HK-2 (cell line): ENCODE measurements around the gene FAM234A.
"Not testable (repeated sequence)": the region's sequence is repeated elsewhere in the genome, so short reads cannot be mapped to it uniquely, and the experiment has no call there.

Source experiments
- DNase-seq: peaks from one replicate; pipeline ENCODE4 v3.0.0-alpha.2; 2018; ENCODE audit not compliant: unreplicated experiment

FAM234A gene

GRCh38 chr16:234468-235305, at the start of gene FAM234A:
Gene FAM234A, plus strand, starts transcription at chr16:234821. Its CDS starts 19,593 bp downstream, at chr16:254414.
- DNase-seq: peak; percentile 81

GRCh38 chr16:185213-185612, 49.4 kb upstream of the FAM234A start:
- DNase-seq: no peak

- DNase-seq: no peak
Observed at GRCh38 chr16:185691-186090, 48.9 kb upstream of the FAM234A start.

- no peak for DNase-seq
Observed at GRCh38 chr16:187330-187729, 47.3 kb upstream of the FAM234A start.

GRCh38 chr16:188674-189073, 45.9 kb upstream of the FAM234A start:
- DNase-seq: no peak

GRCh38 chr16:189604-190186, 44.9 kb upstream of the FAM234A start:
- no peak for DNase-seq

GRCh38 chr16:191831-192230, 42.8 kb upstream of the FAM234A start:
- DNase-seq: no peak

GRCh38 chr16:192686-193085, 41.9 kb upstream of the FAM234A start:
- DNase-seq: no peak

GRCh38 chr16:193441-193840, 41.2 kb upstream of the FAM234A start:
- no peak for DNase-seq

- no peak for DNase-seq
Observed at GRCh38 chr16:194516-194915, 40.1 kb upstream of the FAM234A start.

GRCh38 chr16:200388-200787, 34.2 kb upstream of the FAM234A start:
- DNase-seq: peak; percentile 5

- DNase-seq: no peak
Observed at GRCh38 chr16:203246-203645, 31.4 kb upstream of the FAM234A start.

GRCh38 chr16:204046-204445, 30.6 kb upstream of the FAM234A start:
- DNase-seq: not testable (repeated sequence)

GRCh38 chr16:209359-209758, 25.3 kb upstream of the FAM234A start:
- DNase-seq: not testable (repeated sequence)

GRCh38 chr16:211631-212180, 22.9 kb upstream of the FAM234A start:
- not testable (repeated sequence) for DNase-seq

GRCh38 chr16:212999-213398, 21.6 kb upstream of the FAM234A start:
- DNase-seq: no peak

GRCh38 chr16:220021-220420, 14.6 kb upstream of the FAM234A start:
- no peak for DNase-seq

GRCh38 chr16:228151-228851, 6.3 kb upstream of the FAM234A start:
- no peak for DNase-seq

GRCh38 chr16:228852-229730, 5.5 kb upstream of the FAM234A start, which contains the start of gene LUC7L:
Gene LUC7L, minus strand, starts transcription at chr16:229449. Its CDS starts 110 bp downstream, at chr16:229339.
- DNase-seq: peak; percentile 82

GRCh38 chr16:229731-230281, 4.8 kb upstream of the FAM234A start:
- no peak for DNase-seq

GRCh38 chr16:230351-230750, 4.3 kb upstream of the FAM234A start:
- not testable (repeated sequence) for DNase-seq
